Mammary microvascular endothelial cell (primary cell): ENCODE measurements around the gene HIP1. TPM values are rescaled to one million over a fixed set of nuclear protein-coding genes. Genes with fewer than 3 reads are reported as not detected.

ENCODE experiments used
- total RNA-seq: library from RNA; depleted of rRNA; stranded (reverse); fragments of >200 nt; gene quantifications from 2 replicates; pipeline ENCODE4 v1.2.3, GENCODE V29; 2015

The HIP1 gene
- total RNA-seq, result 21.7 and 25.1 TPM in 2 replicates

GRCh38 chr7:75738604-75738974 is at the start of gene HIP1:
Gene HIP1, minus strand, starts transcription at chr7:75738941. Its CDS starts 21 bp downstream, at chr7:75738920.

GRCh38 chr7:75772081-75773077 is 33.6 kb upstream of the HIP1 start, which contains the start of gene CCL26:
Gene CCL26, minus strand, starts transcription at chr7:75772211. Its CDS starts 35 bp downstream, at chr7:75772176.

GRCh38 chr7:75492020-75492419 is 246.7 kb downstream of the HIP1 start, which contains the start of gene SPDYE5:
Gene SPDYE5, plus strand, starts transcription at chr7:75492320. Its CDS starts 1,728 bp downstream, at chr7:75494048.

GRCh38 chr7:75485979-75486643 is 252.6 kb downstream of the HIP1 start, which contains the start of gene POM121C:
Gene POM121C, minus strand, starts transcription at chr7:75486299. Its CDS starts 44,803 bp downstream, at chr7:75441496.

Other genes starting within 250 kb of the HIP1 start
- not detected in 2 replicates for gene SPDYE5, start 246.6 kb downstream of the HIP1 start, total RNA-seq
- gene CCL26, start 33.3 kb upstream of the HIP1 start, total RNA-seq, result not detected in 2 replicates
- gene CCL24, start 74.9 kb upstream of the HIP1 start, total RNA-seq, result not detected in 2 replicates
- gene RHBDD2, start 140.1 kb upstream of the HIP1 start, total RNA-seq, result 17.4 and 23.4 TPM in 2 replicates
- 61.2 and 69.5 TPM in 2 replicates for gene POR, start 176.2 kb upstream of the HIP1 start, total RNA-seq